Measurements from ENCODE around the gene GABPB1. TPM values are rescaled to one million over a fixed set of nuclear protein-coding genes. Genes with fewer than 3 reads are reported as not detected.

The GABPB1 gene
- total RNA-seq, 1 donor from 2014 or later: 10.9 TPM

DNA sequence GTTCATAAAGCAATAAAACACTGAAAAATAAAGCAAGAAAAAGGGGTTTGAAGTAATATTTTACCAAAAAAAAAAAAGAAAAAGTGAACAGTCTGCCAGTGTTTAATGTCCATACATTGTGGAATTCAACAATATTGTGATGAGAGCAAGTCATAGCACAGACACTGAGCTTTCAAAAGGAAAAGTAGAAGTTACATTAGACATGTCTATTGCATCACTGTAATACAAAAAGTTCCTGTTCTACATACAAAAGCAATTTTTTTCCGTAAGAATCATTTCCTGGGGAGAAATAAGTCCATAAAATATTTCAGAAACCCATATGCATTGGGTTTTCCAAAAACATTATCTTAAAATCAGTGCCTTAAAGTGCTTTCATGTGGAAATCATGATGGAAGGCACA, 77.6 kb downstream of the GABPB1 start:
- no peaks in the 10 kb centered on the region for H3K27me3 ChIP-seq
- intact Hi-C loops (cut with DNase I): no loop called here
- H3K4me1 ChIP-seq: no peaks in the 10 kb centered on the region
- H3K9me3 ChIP-seq: no peaks in the 10 kb centered on the region
- H3K4me3 ChIP-seq: no peak overlapping the region
- no peak for DNase-seq (ENCODE audit: low spot score in 2 of 2)
- TF ChIP-seq, protein P1, sequence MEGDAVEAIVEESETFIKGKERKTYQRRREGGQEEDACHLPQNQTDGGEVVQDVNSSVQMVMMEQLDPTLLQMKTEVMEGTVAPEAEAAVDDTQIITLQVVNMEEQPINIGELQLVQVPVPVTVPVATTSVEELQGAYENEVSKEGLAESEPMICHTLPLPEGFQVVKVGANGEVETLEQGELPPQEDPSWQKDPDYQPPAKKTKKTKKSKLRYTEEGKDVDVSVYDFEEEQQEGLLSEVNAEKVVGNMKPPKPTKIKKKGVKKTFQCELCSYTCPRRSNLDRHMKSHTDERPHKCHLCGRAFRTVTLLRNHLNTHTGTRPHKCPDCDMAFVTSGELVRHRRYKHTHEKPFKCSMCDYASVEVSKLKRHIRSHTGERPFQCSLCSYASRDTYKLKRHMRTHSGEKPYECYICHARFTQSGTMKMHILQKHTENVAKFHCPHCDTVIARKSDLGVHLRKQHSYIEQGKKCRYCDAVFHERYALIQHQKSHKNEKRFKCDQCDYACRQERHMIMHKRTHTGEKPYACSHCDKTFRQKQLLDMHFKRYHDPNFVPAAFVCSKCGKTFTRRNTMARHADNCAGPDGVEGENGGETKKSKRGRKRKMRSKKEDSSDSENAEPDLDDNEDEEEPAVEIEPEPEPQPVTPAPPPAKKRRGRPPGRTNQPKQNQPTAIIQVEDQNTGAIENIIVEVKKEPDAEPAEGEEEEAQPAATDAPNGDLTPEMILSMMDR (IDR thresholded peaks at IDR 0.05): no peak
- H3K36me3 ChIP-seq: peaks cover 0 to 5% of the 10 kb centered on the region in 2 donors
- H3K27ac ChIP-seq: no peak overlapping the region

DNA sequence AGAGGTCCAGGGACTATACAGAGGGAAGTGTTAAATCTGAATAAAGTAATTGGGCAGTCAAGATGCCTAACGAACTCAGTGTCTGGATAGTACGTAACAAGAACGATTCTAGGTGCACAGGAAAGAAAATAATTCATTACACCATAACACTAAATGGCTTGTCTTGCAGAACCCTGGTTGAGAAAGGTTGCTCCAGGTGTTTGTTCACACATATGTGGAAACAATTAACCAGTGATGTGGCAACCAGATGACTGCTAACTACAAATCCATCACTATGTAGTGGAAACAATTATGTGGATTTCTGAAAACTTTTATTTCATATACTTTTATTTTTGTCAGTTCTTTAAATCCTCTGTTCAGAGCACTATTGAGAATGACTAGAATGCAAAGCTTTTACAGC, 79.1 kb downstream of the GABPB1 start:
- H3K36me3 ChIP-seq: peaks cover 0 to 5% of the 10 kb centered on the region in 2 donors
- TF ChIP-seq, protein P1 (IDR thresholded peaks at IDR 0.05): no peak
- H3K4me1 ChIP-seq: no peaks in the 10 kb centered on the region
- H3K27ac ChIP-seq: no peak overlapping the region
- H3K9me3 ChIP-seq: no peaks in the 10 kb centered on the region
- H3K4me3 ChIP-seq: no peak overlapping the region
- DNase-seq (ENCODE audit: low spot score in 2 of 2): no peak
- intact Hi-C loops (cut with DNase I): no loop called here
- H3K27me3 ChIP-seq: no peaks in the 10 kb centered on the region

DNA sequence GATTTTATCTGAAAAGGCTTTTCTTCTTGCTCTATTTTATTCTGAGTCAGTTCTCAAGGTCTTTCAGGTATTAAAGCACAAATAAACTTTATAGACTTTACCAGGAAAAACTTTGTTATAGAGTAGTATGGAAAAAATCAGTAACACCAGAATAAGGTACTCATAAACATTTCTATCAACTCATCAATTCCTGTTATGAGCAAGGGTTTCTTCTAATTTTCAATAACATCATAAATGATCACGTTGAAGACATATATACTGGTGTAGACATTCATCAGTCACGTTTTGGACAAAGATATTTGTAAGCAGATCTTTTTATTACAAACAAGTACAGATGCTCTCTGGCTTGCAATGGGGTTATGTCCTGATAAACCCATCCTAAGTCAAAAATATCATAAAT, 79.9 kb downstream of the GABPB1 start:
- Histone ChIP-seq H3K36me3 (peaks cover 0 to under 1% of the 10 kb centered on the region in 2 donors), H3K4me3 (no peak overlapping the region), H3K9me3 (no peaks in the 10 kb centered on the region), H3K4me1 (no peaks in the 10 kb centered on the region), H3K27ac (no peak overlapping the region), H3K27me3 (no peaks in the 10 kb centered on the region)
- intact Hi-C loops (cut with DNase I): no loop called here
- no peak for DNase-seq (ENCODE audit: low spot score in 2 of 2)
- TF ChIP-seq, protein P1 (IDR thresholded peaks at IDR 0.05): no peak

DNA sequence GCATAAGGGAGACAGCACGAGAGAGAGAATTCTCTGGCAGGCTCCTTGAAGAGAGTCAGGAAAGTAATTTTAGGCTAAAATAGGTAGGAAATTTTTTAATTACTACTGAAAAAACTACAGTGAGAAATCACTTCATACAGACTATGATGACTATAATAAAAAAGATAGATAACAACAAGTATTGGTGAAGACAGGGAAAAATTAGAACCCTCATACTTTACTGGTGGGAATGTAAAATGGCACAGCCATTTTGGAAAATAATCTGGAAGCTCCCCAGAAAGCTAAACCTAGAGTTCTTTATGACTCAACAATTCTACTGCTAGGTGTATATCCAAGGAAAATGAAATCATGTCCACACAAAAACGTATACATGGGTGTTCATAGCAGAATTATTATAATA, 87.4 kb downstream of the GABPB1 start:
- no peaks in the 10 kb centered on the region for H3K4me1 ChIP-seq
- no peaks in the 10 kb centered on the region for H3K9me3 ChIP-seq
- intact Hi-C loops (cut with DNase I): no loop called here
- TF ChIP-seq, protein P1 (IDR thresholded peaks at IDR 0.05): no peak
- H3K4me3 ChIP-seq: no peak overlapping the region
- no peaks in the 10 kb centered on the region for H3K27me3 ChIP-seq
- H3K36me3 ChIP-seq: no peaks in the 10 kb centered on the region
- DNase-seq (ENCODE audit: low spot score in 2 of 2): no peak
- no peak overlapping the region for H3K27ac ChIP-seq

DNA sequence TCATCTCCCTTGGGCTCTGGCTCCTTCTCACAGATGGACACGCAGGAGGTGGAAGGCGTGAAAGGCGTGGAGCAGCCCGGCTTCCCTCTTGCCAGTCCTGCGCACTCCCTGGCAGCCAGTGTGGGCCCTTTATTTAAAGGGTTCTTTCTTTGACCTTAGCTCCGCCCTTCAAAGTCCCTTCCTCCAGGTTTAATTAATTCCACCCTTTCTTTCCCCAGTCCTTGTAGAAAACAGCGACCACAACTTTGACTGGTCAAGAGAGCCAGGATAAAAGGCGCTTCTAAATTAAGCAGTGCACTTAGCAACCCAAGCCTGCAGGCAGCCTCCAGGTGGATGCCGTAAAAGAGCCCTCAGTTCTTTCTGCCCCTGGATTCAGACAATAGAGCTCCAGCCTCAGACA, 89.4 kb downstream of the GABPB1 start, which contains the start of gene HDC:
TSS of gene HDC (minus strand) at position 107 of the 400 bp plus-strand sequence. CDS start at position 4, 103 bp downstream.
- Histone ChIP-seq H3K36me3 (no peaks in the 10 kb centered on the region), H3K27me3 (no peaks in the 10 kb centered on the region), H3K4me1 (no peaks in the 10 kb centered on the region), H3K9me3 (no peaks in the 10 kb centered on the region), H3K27ac (no peak within 1 kb of the TSS), H3K4me3 (no peak within 1 kb of the TSS)
- intact Hi-C loops (cut with DNase I): no loop called here
- TF ChIP-seq, protein P1 (IDR thresholded peaks at IDR 0.05): no peak
- DNase-seq (ENCODE audit: low spot score in 2 of 2): no peak

DNA sequence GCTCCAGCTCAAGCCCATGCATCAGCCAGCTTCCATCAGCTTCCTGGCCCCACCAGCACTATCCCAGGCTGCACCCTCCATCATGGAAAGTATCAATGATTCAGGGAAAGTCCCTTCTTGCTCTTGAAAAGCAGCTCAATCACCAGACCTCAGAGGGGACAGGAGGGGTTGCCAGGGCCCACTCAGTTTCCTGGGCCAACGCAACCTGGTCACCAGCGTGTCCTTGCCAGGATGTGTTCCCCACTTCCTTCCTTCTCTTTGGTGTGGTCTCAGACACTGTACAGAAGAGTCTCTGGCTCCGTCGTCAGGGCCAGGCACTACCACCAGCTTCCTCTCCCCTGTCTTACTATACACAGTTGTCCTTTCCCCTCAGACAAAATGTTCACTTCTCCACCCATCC, 92.5 kb downstream of the GABPB1 start:
- no peak for DNase-seq (ENCODE audit: low spot score in 2 of 2)
- Histone ChIP-seq H3K27me3 (no peaks in the 10 kb centered on the region), H3K9me3 (no peaks in the 10 kb centered on the region), H3K27ac (no peak overlapping the region), H3K36me3 (no peaks in the 10 kb centered on the region), H3K4me3 (no peak overlapping the region), H3K4me1 (no peaks in the 10 kb centered on the region)
- intact Hi-C loops (cut with DNase I): no loop called here
- TF ChIP-seq, protein P1 (IDR thresholded peaks at IDR 0.05): no peak

Data from ascending aorta (tissue), 2 donors.